BE2C (cell line): ENCODE data around the gene NUP85.

ENCODE experiments used
- DNase-seq: peaks from one replicate; pipeline ENCODE4 v3.0.0-alpha.2; 2020
- H3K27me3 ChIP-seq: fragments of 250-450 bp; sonication (Bioruptor Pico); 2 replicates; pipeline ENCODE4 v1.5.1; 2020; ENCODE audit warnings: mild to moderate bottlenecking
- H3K36me3 ChIP-seq: fragments of 250-450 bp; sonication (Bioruptor Pico); 2 replicates; pipeline ENCODE4 v1.5.1; 2020; ENCODE audit warnings: mild to moderate bottlenecking
- H3K4me1 ChIP-seq: fragments of 250-450 bp; sonication (Bioruptor Pico); 2 replicates; pipeline ENCODE4 v1.5.1; 2020
- H3K4me3 ChIP-seq: 2 replicates; pipeline ENCODE4 v1.5.1; 2011; ENCODE audit warnings: low read depth, low read length
- H3K9me3 ChIP-seq: fragments of 250-450 bp; sonication (Bioruptor Pico); 2 replicates; pipeline ENCODE4 v1.5.1; 2020
- TF ChIP-seq, protein P1 (sequence below): IDR thresholded peaks from 2 replicates; pipeline ENCODE4 v1.5.1; 2012; ENCODE audit warnings: mild to moderate bottlenecking, low read depth, low read length

The NUP85 gene

GRCh38 chr17:75228847-75229246 lies 23.4 kb downstream of the NUP85 start:
- TF ChIP-seq, protein P1, sequence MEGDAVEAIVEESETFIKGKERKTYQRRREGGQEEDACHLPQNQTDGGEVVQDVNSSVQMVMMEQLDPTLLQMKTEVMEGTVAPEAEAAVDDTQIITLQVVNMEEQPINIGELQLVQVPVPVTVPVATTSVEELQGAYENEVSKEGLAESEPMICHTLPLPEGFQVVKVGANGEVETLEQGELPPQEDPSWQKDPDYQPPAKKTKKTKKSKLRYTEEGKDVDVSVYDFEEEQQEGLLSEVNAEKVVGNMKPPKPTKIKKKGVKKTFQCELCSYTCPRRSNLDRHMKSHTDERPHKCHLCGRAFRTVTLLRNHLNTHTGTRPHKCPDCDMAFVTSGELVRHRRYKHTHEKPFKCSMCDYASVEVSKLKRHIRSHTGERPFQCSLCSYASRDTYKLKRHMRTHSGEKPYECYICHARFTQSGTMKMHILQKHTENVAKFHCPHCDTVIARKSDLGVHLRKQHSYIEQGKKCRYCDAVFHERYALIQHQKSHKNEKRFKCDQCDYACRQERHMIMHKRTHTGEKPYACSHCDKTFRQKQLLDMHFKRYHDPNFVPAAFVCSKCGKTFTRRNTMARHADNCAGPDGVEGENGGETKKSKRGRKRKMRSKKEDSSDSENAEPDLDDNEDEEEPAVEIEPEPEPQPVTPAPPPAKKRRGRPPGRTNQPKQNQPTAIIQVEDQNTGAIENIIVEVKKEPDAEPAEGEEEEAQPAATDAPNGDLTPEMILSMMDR: no peak
- peaks cover 85% of the 10 kb centered on the region for H3K36me3 ChIP-seq
- no peak for DNase-seq
- no peak overlapping the region for H3K4me3 ChIP-seq
- no peaks in the 10 kb centered on the region for H3K9me3 ChIP-seq
- H3K4me1 ChIP-seq: no peaks in the 10 kb centered on the region
- H3K27me3 ChIP-seq: no peaks in the 10 kb centered on the region

DNA sequence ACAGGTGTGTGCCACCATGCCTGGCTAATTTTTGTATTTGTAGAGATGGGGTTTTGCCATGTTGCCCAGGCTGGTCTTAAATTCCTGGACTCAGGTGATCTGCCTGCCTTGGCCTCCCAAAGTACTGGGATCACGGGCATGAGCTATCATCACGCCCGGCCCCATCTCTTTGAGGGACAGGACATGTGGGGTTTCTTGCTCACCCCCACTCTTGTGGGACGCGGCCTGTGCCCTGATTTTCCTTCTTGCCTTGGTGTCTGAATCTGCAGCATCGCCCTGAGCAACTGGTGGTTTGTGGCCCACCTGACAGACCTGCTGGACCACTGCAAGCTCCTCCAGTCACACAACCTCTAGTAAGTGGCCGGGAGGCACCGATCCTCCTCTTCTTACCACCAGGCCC lies 25.6 kb downstream of the NUP85 start:
- Histone ChIP-seq H3K36me3 (peaks cover 83% of the 10 kb centered on the region), H3K4me3 (no peak overlapping the region), H3K4me1 (no peaks in the 10 kb centered on the region), H3K9me3 (no peaks in the 10 kb centered on the region), H3K27me3 (no peaks in the 10 kb centered on the region)
- no peak for DNase-seq
- TF ChIP-seq, protein P1: no peak

GRCh38 chr17:75231741-75232464 lies 26.4 kb downstream of the NUP85 start:
- peaks cover 83% of the 10 kb centered on the region for H3K36me3 ChIP-seq

DNA sequence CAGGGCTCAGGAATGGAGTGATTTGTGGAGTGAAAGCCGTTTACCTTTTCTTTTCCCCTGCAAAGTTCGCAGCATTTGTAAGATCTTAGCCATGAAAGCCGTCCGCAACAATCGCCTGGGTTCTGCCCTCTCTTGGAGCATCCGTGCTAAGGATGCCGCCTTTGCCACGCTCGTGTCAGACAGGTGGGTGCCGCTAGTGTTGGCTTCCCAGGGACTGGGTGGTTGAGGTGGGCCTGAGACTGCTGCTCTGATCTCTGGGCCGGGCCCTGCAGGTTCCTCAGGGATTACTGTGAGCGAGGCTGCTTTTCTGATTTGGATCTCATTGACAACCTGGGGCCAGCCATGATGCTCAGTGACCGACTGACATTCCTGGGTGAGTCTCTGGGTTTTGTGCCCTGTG lies 27.3 kb downstream of the NUP85 start:
- no peaks in the 10 kb centered on the region for H3K9me3 ChIP-seq
- H3K36me3 ChIP-seq: peaks cover 87% of the 10 kb centered on the region
- no peaks in the 10 kb centered on the region for H3K4me1 ChIP-seq
- H3K27me3 ChIP-seq: no peaks in the 10 kb centered on the region
- TF ChIP-seq, protein P1: no peak
- no peak overlapping the region for H3K4me3 ChIP-seq
- DNase-seq: no peak

More at GRCh38 chr17:75231741-75232464, 26.4 kb downstream of the NUP85 start:
- no peak overlapping the region for H3K4me3 ChIP-seq
- no peaks in the 10 kb centered on the region for H3K27me3 ChIP-seq
- DNase-seq: no peak
- no peaks in the 10 kb centered on the region for H3K4me1 ChIP-seq
- H3K9me3 ChIP-seq: no peaks in the 10 kb centered on the region
- TF ChIP-seq, protein P1: no peak

DNA sequence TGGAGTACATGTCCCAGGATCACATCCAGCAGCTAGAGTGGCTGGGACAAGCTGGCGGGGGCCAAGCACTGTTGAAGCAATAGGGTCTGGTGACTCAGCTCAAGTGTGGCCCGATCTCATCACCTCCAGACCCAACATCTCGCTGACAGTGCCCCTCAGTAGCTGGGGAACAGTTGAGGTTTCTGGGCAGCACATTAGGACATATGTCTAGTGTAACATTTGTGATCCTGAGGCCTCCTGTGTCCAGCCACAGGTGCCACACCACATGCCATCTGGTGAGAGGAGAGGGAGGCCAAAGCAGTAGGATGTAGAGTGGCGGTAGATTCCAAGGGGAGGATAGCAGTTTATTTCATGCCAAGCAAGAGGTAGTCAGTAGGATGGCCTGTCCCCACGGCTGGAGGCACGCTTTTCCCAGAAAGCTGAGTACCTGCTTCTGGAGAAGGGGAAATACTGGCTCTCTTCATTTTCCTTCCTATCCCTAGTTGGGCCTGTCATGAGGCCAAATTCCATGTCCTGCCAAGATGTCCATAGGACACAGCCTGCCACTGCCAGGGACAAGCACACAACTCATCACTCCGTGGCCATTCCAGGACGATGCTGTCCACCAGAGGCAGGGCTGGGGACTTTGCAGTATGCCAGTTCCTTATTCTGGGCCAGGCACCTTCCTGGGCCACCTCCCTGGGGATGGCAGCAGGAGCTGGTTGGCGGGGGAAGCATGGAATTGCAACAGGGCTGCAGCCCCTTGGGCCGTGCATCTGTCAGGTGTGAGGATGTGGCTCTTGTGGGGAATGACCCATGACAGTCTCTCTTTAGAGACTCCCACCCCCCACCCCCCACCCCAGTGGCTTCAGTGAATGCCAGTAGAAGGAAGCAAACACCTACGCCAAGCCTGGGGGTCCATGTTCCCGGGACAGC lies 31.9 kb downstream of the NUP85 start:
- Histone ChIP-seq H3K4me3 (no peak overlapping the region), H3K27me3 (no peaks in the 10 kb centered on the region), H3K4me1 (no peaks in the 10 kb centered on the region; the same call in 1 of the 2 replicates), H3K36me3 (peaks cover 87% of the 10 kb centered on the region), H3K9me3 (no peaks in the 10 kb centered on the region)
- TF ChIP-seq, protein P1: no peak
- no peak for DNase-seq
